NT2/D1 (cell line): Measurements from ENCODE around the gene SLC9C2.
"Not testable (repeated sequence)": the region's sequence is repeated elsewhere in the genome, so short reads cannot be mapped to it uniquely, and the experiment has no call there.

Experiments used
- DNase-seq: peaks from one replicate; pipeline ENCODE4 v3.0.0-alpha.2; 2011; ENCODE audit warnings: low read depth, low spot score
- H3K27me3 ChIP-seq: 2 replicates; pipeline ENCODE4 v1.6.0; 2011; ENCODE audit warnings: mild to moderate bottlenecking; ENCODE audit not compliant: insufficient read length, insufficient read depth
- H3K36me3 ChIP-seq: 2 replicates; pipeline ENCODE4 v1.6.1; 2011; ENCODE audit warnings: mild to moderate bottlenecking, low read length, mixed read lengths; ENCODE audit not compliant: insufficient read depth, insufficient read length
- H3K4me1 ChIP-seq: 2 replicates; pipeline ENCODE4 v1.5.1; 2011; ENCODE audit not compliant: insufficient read depth, insufficient read length
- H3K4me3 ChIP-seq: 2 replicates; pipeline ENCODE4 v1.5.1; 2011; ENCODE audit warnings: low read depth; ENCODE audit not compliant: insufficient read length
- H3K9ac ChIP-seq: 2 replicates; pipeline ENCODE4 v1.6.0; 2011; ENCODE audit warnings: low read depth; ENCODE audit not compliant: insufficient read length
- H3K9me3 ChIP-seq: 2 replicates; pipeline ENCODE4 v1.5.1; 2011; ENCODE audit warnings: mild to moderate bottlenecking, low read length; ENCODE audit not compliant: insufficient read depth
- SUZ12 ChIP-seq: IDR thresholded peaks from 2 replicates; pipeline ENCODE4 v1.6.1; 2011; ENCODE audit not compliant: insufficient read length, insufficient read depth; ENCODE audit errors: extremely low read depth
- YY1 ChIP-seq: IDR thresholded peaks from 2 replicates; pipeline ENCODE4 v1.6.1; 2011; ENCODE audit not compliant: insufficient read length, insufficient read depth
- ZNF274 ChIP-seq: IDR thresholded peaks from 2 replicates; pipeline ENCODE4 v1.6.1; 2011; ENCODE audit warnings: mild to moderate bottlenecking, low read depth, low read length

The SLC9C2 gene

DNA sequence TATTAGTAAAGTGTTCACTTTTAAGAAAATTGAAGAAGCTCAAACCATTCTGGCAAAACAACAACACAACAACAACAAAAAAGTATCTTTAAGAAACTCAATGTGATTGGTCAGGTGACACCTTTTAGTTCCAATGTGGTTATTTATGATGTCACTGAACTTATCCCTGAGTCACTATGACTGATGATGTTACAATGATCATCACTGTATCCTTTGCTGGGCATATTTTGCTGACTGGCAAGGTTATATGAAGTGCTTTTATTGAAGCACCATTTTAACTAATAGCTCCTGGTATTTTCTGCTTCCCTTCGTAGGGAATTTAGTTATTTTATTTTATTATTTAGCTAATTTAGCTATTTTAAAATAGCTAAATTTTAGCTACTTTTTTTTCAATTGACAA, 32.2 kb upstream of the SLC9C2 start, which contains the start of gene TEX50:
TEX50 (plus strand) TSS at position 223 of the 400 bp plus-strand sequence. CDS start 184 bp downstream, outside the sequence.
- no peak for DNase-seq
- Histone ChIP-seq H3K27me3 (no peaks in the 10 kb centered on the region), H3K9ac (no peak within 1 kb of the TSS)

DNA sequence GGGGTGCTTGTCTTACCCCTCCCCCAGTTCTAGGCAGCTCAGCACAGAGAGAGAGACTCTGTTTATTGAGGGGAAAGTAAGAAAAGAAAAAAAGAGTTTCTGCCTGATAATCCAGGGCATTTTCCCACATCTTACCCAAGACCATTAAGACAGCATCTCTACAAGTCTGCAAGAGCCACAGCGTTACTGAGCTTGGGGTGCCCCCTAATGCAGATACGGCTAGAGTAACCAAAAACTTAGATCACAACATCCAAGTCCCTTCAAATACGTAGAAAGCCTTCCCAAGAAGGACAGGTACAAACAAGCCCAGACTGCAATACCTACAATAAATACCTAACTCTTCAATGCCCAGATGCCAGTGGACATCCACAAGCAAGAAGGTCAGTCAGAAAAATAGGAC, 26.0 kb upstream of the SLC9C2 start:
- TF ChIP-seq SUZ12 (no peak), ZNF274 (no peak), YY1 (no peak)
- H3K9me3 ChIP-seq = no peaks in the 10 kb centered on the region

More for the DNA sequence above, 32.2 kb upstream of the SLC9C2 start, which contains the start of gene TEX50:
- peaks cover 30% of the 10 kb centered on the region for H3K9me3 ChIP-seq
- no peaks in the 10 kb centered on the region for H3K36me3 ChIP-seq
- no peak within 1 kb of the TSS for H3K4me3 ChIP-seq
- TF ChIP-seq ZNF274 (no peak), YY1 (no peak), SUZ12 (no peak)
- H3K4me1 ChIP-seq = no peaks in the 10 kb centered on the region

DNA sequence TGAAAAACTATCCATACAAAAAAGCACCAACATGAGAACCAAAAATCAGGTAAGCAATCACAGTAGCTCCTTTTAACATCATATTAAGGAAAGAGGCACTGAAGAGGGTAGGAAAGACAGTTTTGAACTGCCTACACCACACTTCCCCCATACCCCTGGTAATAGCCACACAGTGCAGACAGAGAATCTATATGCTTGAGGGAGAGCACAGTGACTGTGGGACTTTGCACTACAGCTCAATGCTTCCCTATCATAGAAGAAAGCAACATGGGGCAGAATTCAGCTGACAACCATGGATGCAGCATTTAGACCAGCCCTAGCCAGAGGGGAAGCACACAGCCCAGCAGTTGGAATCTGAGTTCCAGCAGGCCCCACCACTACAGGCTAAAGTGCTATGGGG, 24.4 kb upstream of the SLC9C2 start:
- no peaks in the 10 kb centered on the region for H3K27me3 ChIP-seq
- H3K9ac ChIP-seq = no peak overlapping the region
- no peaks in the 10 kb centered on the region for H3K9me3 ChIP-seq
- TF ChIP-seq ZNF274 (no peak), SUZ12 (no peak), YY1 (no peak)
- H3K4me3 ChIP-seq = no peak overlapping the region
- no peak for DNase-seq
- no peaks in the 10 kb centered on the region for H3K4me1 ChIP-seq
- no peaks in the 10 kb centered on the region for H3K36me3 ChIP-seq

More for the DNA sequence above, 26.0 kb upstream of the SLC9C2 start:
- Histone ChIP-seq H3K9ac (no peak overlapping the region), H3K36me3 (no peaks in the 10 kb centered on the region), H3K27me3 (no peaks in the 10 kb centered on the region), H3K4me1 (no peaks in the 10 kb centered on the region), H3K4me3 (no peak overlapping the region)
- no peak for DNase-seq

GRCh38 chr1:173616859-173617258, 14.0 kb upstream of the SLC9C2 start:
- no peaks in the 10 kb centered on the region for H3K36me3 ChIP-seq
- H3K4me1 ChIP-seq = no peaks in the 10 kb centered on the region
- H3K9me3 ChIP-seq = peaks cover 18% of the 10 kb centered on the region
- no peak for DNase-seq
- TF ChIP-seq YY1 (no peak), SUZ12 (no peak), ZNF274 (no peak)
- no peak overlapping the region for H3K4me3 ChIP-seq
- no peak overlapping the region for H3K9ac ChIP-seq
- H3K27me3 ChIP-seq = no peaks in the 10 kb centered on the region

DNA sequence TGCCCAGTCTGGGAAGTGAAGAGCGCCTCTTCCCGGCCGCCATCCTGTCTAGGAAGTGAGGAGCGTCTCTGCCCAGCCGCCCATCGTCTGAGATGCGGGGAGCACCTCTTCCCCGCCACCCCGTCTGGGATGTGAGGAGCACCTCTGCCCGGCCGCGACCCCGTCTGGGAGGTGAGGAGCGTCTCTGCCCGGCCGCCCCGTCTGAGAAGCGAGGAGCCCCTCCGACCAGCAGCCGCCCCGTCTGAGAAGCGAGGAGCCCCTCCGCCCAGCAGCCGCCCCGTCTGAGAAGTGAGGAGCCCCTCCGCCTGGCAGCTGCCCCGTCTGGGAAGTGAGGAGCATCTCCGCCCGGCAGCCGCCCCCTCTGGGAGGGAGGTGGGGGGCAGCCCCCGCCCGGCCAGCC, 10.2 kb upstream of the SLC9C2 start:
- not testable (repeated sequence) for H3K27me3 ChIP-seq, H3K4me1 ChIP-seq, H3K9ac ChIP-seq, H3K4me3 ChIP-seq, H3K36me3 ChIP-seq, DNase-seq
- H3K9me3 ChIP-seq = peaks cover 30% of the 10 kb centered on the region

DNA sequence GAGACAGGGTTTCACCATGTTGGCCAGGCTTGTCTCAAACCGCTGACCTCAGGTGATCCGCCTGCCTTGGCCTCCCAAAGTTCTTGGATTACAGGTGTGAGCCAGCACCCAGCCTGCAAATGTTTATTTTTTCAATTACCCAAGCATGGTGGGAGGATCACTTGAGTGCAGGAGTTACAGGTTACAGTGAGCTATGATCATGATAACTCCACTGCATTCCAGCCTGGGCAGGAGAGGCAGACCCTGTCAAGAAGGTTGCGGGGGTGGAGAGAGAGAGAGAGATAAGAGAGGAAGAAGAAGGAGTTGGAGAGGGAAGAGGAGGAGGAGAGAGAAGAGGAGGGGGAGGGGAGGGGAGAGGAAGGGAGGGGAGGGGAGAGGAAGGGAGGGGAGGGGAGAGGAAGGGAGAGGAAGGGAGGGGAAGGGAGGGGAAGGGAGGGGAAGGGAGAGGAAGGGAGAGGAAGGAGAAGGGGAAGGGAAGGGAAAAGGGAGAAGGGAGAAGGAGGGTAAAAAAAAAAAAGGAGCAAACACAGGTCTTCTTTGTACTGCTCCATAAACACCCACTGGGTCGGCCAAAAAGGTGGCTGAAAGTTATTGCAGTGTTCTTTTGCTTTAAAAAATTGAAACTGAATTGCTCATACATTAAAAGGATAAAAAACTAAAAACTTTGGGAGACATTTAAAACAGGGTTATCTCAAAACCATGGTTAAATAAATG, 5.8 kb upstream of the SLC9C2 start:
- TF ChIP-seq SUZ12 = no peak
- no peak for TF ChIP-seq YY1
- TF ChIP-seq ZNF274 = no peak
- H3K9ac ChIP-seq = no peak overlapping the region
- no peaks in the 10 kb centered on the region for H3K36me3 ChIP-seq
- peaks cover 26% of the 10 kb centered on the region for H3K9me3 ChIP-seq
- H3K4me3 ChIP-seq = no peak overlapping the region
- H3K27me3 ChIP-seq = no peaks in the 10 kb centered on the region
- H3K4me1 ChIP-seq = no peaks in the 10 kb centered on the region
- DNase-seq = no peak

DNA sequence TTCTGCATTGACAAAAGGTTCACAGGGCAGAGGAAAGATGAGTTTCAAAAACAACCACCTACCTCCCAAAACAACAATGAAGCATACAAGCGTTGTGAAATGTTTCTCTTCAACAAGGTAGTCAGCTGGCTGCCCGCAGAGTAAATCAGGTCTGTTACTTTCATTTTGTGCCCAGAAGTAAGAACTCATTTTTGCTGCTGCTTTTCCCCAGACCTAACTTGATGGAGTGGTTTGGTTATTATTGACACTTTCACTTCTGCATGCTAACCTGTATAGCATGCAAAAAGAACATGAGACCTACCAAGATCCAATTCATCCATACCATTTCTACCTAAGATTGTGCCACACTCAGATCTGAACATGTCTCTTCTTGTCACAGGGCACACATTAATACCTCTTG, 1.3 kb downstream of the SLC9C2 start:
- TF ChIP-seq SUZ12 (no peak), YY1 (no peak), ZNF274 (no peak)
- no peaks in the 10 kb centered on the region for H3K9me3 ChIP-seq
- H3K4me3 ChIP-seq = no peak overlapping the region
- H3K36me3 ChIP-seq = no peaks in the 10 kb centered on the region
- H3K4me1 ChIP-seq = no peaks in the 10 kb centered on the region
- H3K27me3 ChIP-seq = no peaks in the 10 kb centered on the region
- no peak overlapping the region for H3K9ac ChIP-seq
- DNase-seq = no peak

- H3K36me3 ChIP-seq = no peaks in the 10 kb centered on the region
- DNase-seq = no peak
- H3K9ac ChIP-seq = no peak overlapping the region
- no peak overlapping the region for H3K4me3 ChIP-seq
- H3K9me3 ChIP-seq = 0 out of 2 replicates have a peak, but pooled peaks cover 6% of the 10 kb centered on the region
- no peaks in the 10 kb centered on the region for H3K27me3 ChIP-seq
- no peak for TF ChIP-seq SUZ12
- no peak for TF ChIP-seq YY1
- TF ChIP-seq ZNF274 = no peak
- no peaks in the 10 kb centered on the region for H3K4me1 ChIP-seq
Measured at GRCh38 chr1:173596097-173596825, 6.6 kb downstream of the SLC9C2 start.

- not testable (repeated sequence) for H3K36me3 ChIP-seq, H3K9ac ChIP-seq, H3K4me3 ChIP-seq, H3K9me3 ChIP-seq, H3K27me3 ChIP-seq, DNase-seq, H3K4me1 ChIP-seq
Measured at GRCh38 chr1:173591138-173591537, 11.7 kb downstream of the SLC9C2 start.
